ENCODE data around the gene TUBB. TPM values are rescaled to one million over a fixed set of nuclear protein-coding genes. Genes with fewer than 3 reads are reported as not detected.

Gene TUBB
- total and polyA plus RNA-seq, 9 of the 15 experiments (the other 6 are each of a cell fraction or from before 2014, with no cell fraction given) = 971 to 2,870 (median 1,478) TPM

- no peak for TF ChIP-seq FOXA1 (IDR thresholded peaks at IDR 0.05; ENCODE audit: borderline replicate concordance)
- no peak for TF ChIP-seq ZNF407 (IDR thresholded peaks at IDR 0.05; ENCODE audit: low read depth)
- TF ChIP-seq ZNF384 (IDR thresholded peaks at IDR 0.05; ENCODE audit: low read depth, low read length) = no peak
- TF ChIP-seq RCOR1 (IDR thresholded peaks at IDR 0.05; ENCODE audit: borderline replicate concordance in 1 of 2, low read depth in 2 of 2, low read length in 2 of 2) = peak in 1 of 2 experiments; percentile 46; a peak in 1 of 4 replicates
- TF ChIP-seq POLR2H (tag; IDR thresholded peaks at IDR 0.05; ENCODE audit: low read depth) = no peak
- TF ChIP-seq THRAP3 (IDR thresholded peaks at IDR 0.05; ENCODE audit: borderline replicate concordance) = no peak; the same call in 1 of the 2 replicates
- no peak for TF ChIP-seq PRDM10 (IDR thresholded peaks at IDR 0.05; ENCODE audit: partially characterized antibody)
- no peak for TF ChIP-seq BRCA1 (IDR thresholded peaks at IDR 0.05)
- no peak for TF ChIP-seq BRCA1 (CRISPR knock-in tag; IDR thresholded peaks at IDR 0.05)
- TF ChIP-seq RBM34 (IDR thresholded peaks at IDR 0.05; ENCODE audit: borderline replicate concordance, insufficient read depth, low read length) = no peak
- no peak for TF ChIP-seq MYC (IDR thresholded peaks at IDR 0.05; ENCODE audit: low read depth, low read length)
- TF ChIP-seq MYC (CRISPR knock-in tag; IDR thresholded peaks at IDR 0.05; ENCODE audit: borderline replicate concordance, low read depth) = no peak
- no peak for TF ChIP-seq NR1H2 (CRISPR knock-in tag; IDR thresholded peaks at IDR 0.05)
- TF ChIP-seq POLR2B (IDR thresholded peaks at IDR 0.05; ENCODE audit: low read depth, partially characterized antibody) = no peak
- no peak for TF ChIP-seq ILF3 (IDR thresholded peaks at IDR 0.05; ENCODE audit: borderline replicate concordance)
Observed at GRCh38 chr6:30685157-30686008, 34.8 kb upstream of the TUBB start (continued).

Data from K562 (cell line).